Spinal cord (tissue), 10 donors: Measurements from ENCODE around the gene STIMATE. TPM values are rescaled to one million over a fixed set of nuclear protein-coding genes. Genes with fewer than 3 reads are reported as not detected.

Source experiments
- DNase-seq, 6 donors: peaks; one replicate each; pipeline versions ENCODE4 v3.0.0 to v3.0.0-alpha.2; 2013 to 2015; ENCODE audit warnings: low spot score in 6 of 6, low read depth in 4 of 6
- H3K27ac ChIP-seq: one replicate; pipeline ENCODE4 v1.5.1; 2013; ENCODE audit warnings: low read depth, low read length, control low read depth
- H3K27me3 ChIP-seq: one replicate; pipeline ENCODE4 v1.6.1; 2013; ENCODE audit warnings: low read length; ENCODE audit not compliant: control insufficient read depth, insufficient read depth
- H3K36me3 ChIP-seq: one replicate; pipeline ENCODE4 v1.6.1; 2013; ENCODE audit warnings: low read length; ENCODE audit not compliant: control insufficient read depth, insufficient read depth
- H3K4me1 ChIP-seq: one replicate; pipeline ENCODE4 v1.6.1; 2013; ENCODE audit warnings: low read length; ENCODE audit not compliant: control insufficient read depth, insufficient read depth
- H3K4me3 ChIP-seq: one replicate; pipeline ENCODE4 v1.5.1; 2013; ENCODE audit warnings: low read depth, low read length, control low read depth
- H3K9me3 ChIP-seq: one replicate; pipeline ENCODE4 v1.6.1; 2013; ENCODE audit warnings: low read length; ENCODE audit not compliant: control insufficient read depth, insufficient read depth
- WGBS: methylation state at CpG from one replicate; pipeline ENCODE4 v1.1.5; 2013; ENCODE audit warnings: missing lambda C conversion rate; ENCODE audit not compliant: insufficient coverage; 5-methylcytosine and 5-hydroxymethylcytosine counted together
- polyA plus RNA-seq, 2 donors: library from polyadenylated mRNA; unstranded; fragments of 120-200 nt; gene quantifications; one replicate each; pipeline ENCODE4 v1.2.1, GENCODE V29; 2013; ENCODE audit not compliant: insufficient read length in 2 of 2
- total RNA-seq, 2 donors: library from RNA; depleted of rRNA in 1 of 2; stranded (reverse); fragments of 120-200 nt in 1 of 2; fragments of >200 nt in 1 of 2; gene quantifications; one replicate each; pipeline versions ENCODE4 v1.2.3 to v1.2.4, GENCODE V29; 2013 to 2014
- donor health status: healthy.

STIMATE gene
- total and polyA plus RNA-seq, 4 donors: 16.3 to 65.6 (median 22.2) TPM

GRCh38 chr3:52846432-52846965, 50.8 kb downstream of the STIMATE start:
- H3K36me3 ChIP-seq: peaks cover 70% of the 10 kb centered on the region
- whole genome bisulfite sequencing: 68% methylated on average over 13 of the region's 15 CpGs
- H3K27me3 ChIP-seq: no peaks in the 10 kb centered on the region
- H3K4me3 ChIP-seq: no peak overlapping the region
- no peak for DNase-seq
- H3K4me1 ChIP-seq: peaks cover 31% of the 10 kb centered on the region
- H3K9me3 ChIP-seq: no peaks in the 10 kb centered on the region
- no peak overlapping the region for H3K27ac ChIP-seq

DNA sequence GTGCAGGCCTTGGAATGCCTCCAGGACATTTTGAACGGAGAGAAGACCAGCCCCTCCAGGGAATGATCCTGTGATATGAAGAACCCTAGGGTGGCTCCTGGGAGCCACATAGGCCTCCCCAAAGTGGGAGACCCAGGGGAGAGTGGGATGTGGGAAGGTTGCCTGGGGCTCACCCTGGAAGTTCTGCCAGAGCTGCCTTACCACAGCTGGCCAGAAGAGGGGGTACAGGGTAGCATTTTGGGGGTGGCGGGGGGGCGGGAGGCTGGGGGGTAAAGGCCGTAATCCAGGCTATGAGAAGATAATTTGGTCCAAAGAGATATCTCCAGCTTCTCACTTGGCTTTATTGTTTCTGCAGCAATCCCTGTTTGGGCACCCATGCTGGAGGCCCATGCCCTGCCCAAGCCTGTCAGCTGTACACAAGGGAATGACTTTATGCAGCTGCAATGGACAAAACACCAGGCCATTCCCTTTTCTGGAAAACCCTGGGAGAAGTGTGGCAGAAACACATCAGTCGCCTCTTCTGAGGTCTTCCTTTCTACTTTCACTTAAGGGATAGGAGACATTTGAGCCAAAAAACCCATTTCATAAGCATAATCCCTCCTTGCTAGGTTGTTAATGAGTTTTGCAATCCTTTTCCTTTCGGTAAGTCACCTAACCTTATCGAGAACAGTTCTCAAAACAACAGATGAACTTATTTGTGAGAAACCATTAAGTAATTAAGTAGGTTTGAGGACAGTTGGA, 51.5 kb downstream of the STIMATE start:
- WGBS: 85% methylated on average over 4 of the region's 7 CpGs
- Histone ChIP-seq H3K27ac (peak overlapping the region; percentile 63), H3K27me3 (no peaks in the 10 kb centered on the region), H3K9me3 (no peaks in the 10 kb centered on the region), H3K36me3 (peaks cover 76% of the 10 kb centered on the region), H3K4me1 (peaks cover 37% of the 10 kb centered on the region), H3K4me3 (no peak overlapping the region)
- no peak for DNase-seq

DNA sequence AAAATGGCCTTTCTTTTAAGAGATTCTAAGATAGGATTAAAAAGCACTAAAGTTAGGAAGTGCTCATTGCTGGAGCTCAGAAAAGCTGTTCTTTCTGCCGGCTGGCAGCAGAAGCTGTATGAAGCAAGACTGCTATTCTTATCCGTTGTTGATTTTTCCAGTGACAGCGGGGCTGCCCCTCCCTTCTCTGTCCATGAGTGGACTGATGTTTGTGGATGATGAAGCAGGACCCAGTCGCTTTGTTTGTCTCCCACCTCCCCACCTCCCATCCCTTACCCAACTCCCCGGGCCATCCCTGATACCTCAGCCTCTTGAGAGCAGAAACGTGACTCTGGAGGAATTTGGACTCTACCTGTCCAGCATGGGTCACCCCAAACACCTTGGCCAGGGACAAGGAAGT, 52.2 kb downstream of the STIMATE start:
- peaks cover 37% of the 10 kb centered on the region for H3K4me1 ChIP-seq

GRCh38 chr3:52844290-52844975, 52.9 kb downstream of the STIMATE start:
- H3K4me3 ChIP-seq: no peak overlapping the region

More for the DNA sequence above, 52.2 kb downstream of the STIMATE start:
- no CpG with 5 or more reads among the region's 6 CpGs for WGBS
- peaks cover 78% of the 10 kb centered on the region for H3K36me3 ChIP-seq
- H3K27me3 ChIP-seq: no peaks in the 10 kb centered on the region
- no peaks in the 10 kb centered on the region for H3K9me3 ChIP-seq
- no peak overlapping the region for H3K4me3 ChIP-seq
- H3K27ac ChIP-seq: peak overlapping the region; percentile 63
- DNase-seq: peak in 1 of 6 donors; percentile 31

GRCh38 chr3:52843881-52844280, 53.5 kb downstream of the STIMATE start:
- Histone ChIP-seq H3K4me1 (peaks cover 37% of the 10 kb centered on the region), H3K27ac (no peak overlapping the region), H3K27me3 (no peaks in the 10 kb centered on the region), H3K9me3 (no peaks in the 10 kb centered on the region), H3K36me3 (peaks cover 74% of the 10 kb centered on the region), H3K4me3 (no peak overlapping the region)
- WGBS: 82% methylated on average over 1 of the region's 2 CpGs
- no peak for DNase-seq

More at GRCh38 chr3:52844290-52844975, 52.9 kb downstream of the STIMATE start:
- no peaks in the 10 kb centered on the region for H3K27me3 ChIP-seq
- H3K36me3 ChIP-seq: peaks cover 74% of the 10 kb centered on the region
- H3K4me1 ChIP-seq: peaks cover 37% of the 10 kb centered on the region
- no peak for DNase-seq
- no peaks in the 10 kb centered on the region for H3K9me3 ChIP-seq
- 92% methylated on average over 15 of the region's 18 CpGs for WGBS
- H3K27ac ChIP-seq: no peak overlapping the region

DNA sequence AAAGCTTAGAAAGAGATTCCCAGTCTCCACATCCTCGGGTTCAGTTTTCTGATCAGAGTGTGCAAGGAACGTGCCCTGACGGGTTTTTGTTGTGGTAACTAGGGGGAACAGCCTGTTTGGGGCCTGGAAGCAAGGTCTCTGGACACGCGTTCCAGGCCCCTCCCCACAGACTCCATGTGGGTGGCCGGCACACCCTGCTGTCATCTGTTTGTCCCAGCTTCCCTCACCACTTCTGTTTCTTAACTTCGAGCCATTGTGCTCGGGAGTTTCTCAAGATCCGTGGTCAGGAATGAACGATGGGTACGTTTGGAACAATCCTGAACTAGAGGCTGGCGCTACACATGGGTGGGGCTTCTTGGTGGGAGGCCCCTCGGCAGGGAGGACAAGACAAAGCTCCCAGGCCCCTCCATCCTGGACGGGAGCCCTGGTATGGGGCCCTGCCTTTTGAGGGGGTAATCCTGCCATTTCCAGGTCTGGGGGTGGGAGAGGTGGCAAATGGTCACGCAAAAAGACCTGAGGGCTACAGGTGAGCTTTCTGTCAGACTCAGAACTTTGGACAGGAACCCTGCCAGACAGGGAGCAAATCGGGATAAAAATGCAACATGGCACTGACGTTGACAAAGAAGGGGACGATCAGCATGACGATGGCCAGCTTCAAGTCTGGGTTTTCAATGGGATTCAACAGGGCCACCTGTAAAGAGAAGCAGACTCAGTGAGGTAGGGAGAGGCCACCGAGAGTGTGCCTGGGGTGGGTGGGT, 54.1 kb downstream of the STIMATE start:
- Histone ChIP-seq H3K27ac (no peak overlapping the region), H3K4me1 (peaks cover 37% of the 10 kb centered on the region), H3K9me3 (no peaks in the 10 kb centered on the region), H3K36me3 (peaks cover 73% of the 10 kb centered on the region), H3K27me3 (no peaks in the 10 kb centered on the region), H3K4me3 (no peak overlapping the region)
- WGBS: 46% methylated on average over 19 of the region's 20 CpGs
- DNase-seq: no peak

DNA sequence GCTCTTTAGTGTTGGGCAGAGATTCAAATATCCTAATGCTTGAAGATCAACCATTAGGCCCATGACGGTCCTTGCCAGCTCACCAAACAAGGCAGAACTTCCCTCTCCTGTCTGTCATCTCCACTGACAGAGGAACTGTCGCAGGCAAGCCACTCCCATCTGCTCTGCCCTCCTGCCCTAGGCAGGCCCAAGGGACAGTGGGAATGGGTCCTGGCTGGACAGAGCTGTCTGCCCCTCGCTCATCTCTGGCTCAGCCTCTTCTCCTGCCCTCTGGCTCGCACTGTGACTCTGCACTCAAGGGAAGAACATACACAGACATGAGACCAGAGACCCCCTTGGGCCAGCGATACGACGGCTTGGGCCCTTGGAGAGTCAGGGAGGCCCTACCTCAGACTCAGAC, 54.9 kb downstream of the STIMATE start:
- Histone ChIP-seq H3K27me3 (no peaks in the 10 kb centered on the region), H3K36me3 (peaks cover 70% of the 10 kb centered on the region), H3K4me1 (peaks cover 37% of the 10 kb centered on the region), H3K27ac (no peak overlapping the region), H3K4me3 (no peak overlapping the region), H3K9me3 (no peaks in the 10 kb centered on the region)
- WGBS: 76% methylated on average over 7 of the region's 7 CpGs
- no peak for DNase-seq

- peaks cover 69% of the 10 kb centered on the region for H3K36me3 ChIP-seq
- H3K27ac ChIP-seq: no peak overlapping the region
- no peak overlapping the region for H3K4me3 ChIP-seq
- no peak for DNase-seq
- no peaks in the 10 kb centered on the region for H3K27me3 ChIP-seq
- peaks cover 37% of the 10 kb centered on the region for H3K4me1 ChIP-seq
- H3K9me3 ChIP-seq: no peaks in the 10 kb centered on the region
- WGBS: 79% methylated on average over 12 of the region's 12 CpGs
Observed at GRCh38 chr3:52841981-52842340, 55.4 kb downstream of the STIMATE start.

DNA sequence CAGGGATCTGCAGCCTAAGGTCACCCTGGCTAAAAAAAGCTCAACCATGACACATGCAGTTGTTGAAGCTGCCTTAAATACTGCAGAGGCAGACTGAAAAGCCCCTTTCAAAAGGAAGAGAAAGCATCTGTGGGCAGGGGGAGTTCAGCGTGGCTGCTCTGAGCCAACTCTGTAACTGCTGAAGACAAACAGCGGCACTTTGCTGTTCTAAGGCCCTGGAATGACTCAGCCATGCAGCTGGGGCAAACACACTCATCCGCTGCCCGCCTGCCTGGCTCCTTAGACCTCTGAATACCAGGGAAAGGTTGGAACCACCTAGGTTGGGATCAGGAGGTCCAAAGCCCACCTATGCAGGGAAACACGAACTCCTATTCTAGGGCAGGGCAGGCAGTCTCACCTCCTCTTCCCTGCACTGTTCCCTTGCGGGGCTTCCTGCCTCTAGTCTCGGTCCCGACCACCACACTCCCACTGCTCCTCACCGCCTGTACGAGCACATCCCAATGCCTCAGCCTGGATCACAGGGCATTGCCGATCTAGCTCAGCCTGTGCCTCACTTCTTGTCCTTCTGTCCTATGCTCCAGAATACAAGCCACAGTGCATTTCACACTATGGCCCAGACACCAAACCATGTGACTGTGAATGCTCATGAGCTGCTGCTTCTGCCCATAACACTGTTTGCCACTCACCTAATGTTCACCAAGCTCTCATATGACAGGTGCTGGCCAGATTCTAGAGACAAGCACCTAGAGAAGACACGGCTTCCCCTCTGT, 56.0 kb downstream of the STIMATE start:
- no peaks in the 10 kb centered on the region for H3K27me3 ChIP-seq
- peaks cover 68% of the 10 kb centered on the region for H3K36me3 ChIP-seq
- peaks cover 37% of the 10 kb centered on the region for H3K4me1 ChIP-seq
- no peak overlapping the region for H3K4me3 ChIP-seq
- 90% methylated on average over 10 of the region's 12 CpGs for WGBS
- no peaks in the 10 kb centered on the region for H3K9me3 ChIP-seq
- no peak for DNase-seq
- no peak overlapping the region for H3K27ac ChIP-seq
